Endothelial cell (in vitro differentiated cells): Measurements from ENCODE around the gene ESYT1. TPM values are rescaled to one million over a fixed set of nuclear protein-coding genes. Genes with fewer than 3 reads are reported as not detected.

Experiments
- DNase-seq: peaks from one replicate; pipeline ENCODE4 v3.0.0; 2021; ENCODE audit warnings: low spot score
- H3K27ac Mint-ChIP-seq: one replicate; pipeline ENCODE4 v1.8.0; 2021; ENCODE audit warnings: mixed read lengths, inconsistent platforms; ENCODE audit not compliant: unreplicated experiment
- H3K27me3 Mint-ChIP-seq: one replicate; pipeline ENCODE4 v1.8.0; 2021; ENCODE audit warnings: mild to moderate bottlenecking, moderate library complexity, mixed read lengths, inconsistent platforms; ENCODE audit not compliant: unreplicated experiment
- H3K36me3 Mint-ChIP-seq: one replicate; pipeline ENCODE4 v1.8.0; 2021; ENCODE audit warnings: mild to moderate bottlenecking, low read depth, mixed read lengths, inconsistent platforms; ENCODE audit not compliant: unreplicated experiment
- H3K4me1 Mint-ChIP-seq: one replicate; pipeline ENCODE4 v1.8.0; 2021; ENCODE audit warnings: mild to moderate bottlenecking, mixed read lengths, inconsistent platforms; ENCODE audit not compliant: unreplicated experiment
- H3K4me3 Mint-ChIP-seq: one replicate; pipeline ENCODE4 v1.8.0; 2021; ENCODE audit warnings: mild to moderate bottlenecking, mixed read lengths, inconsistent platforms; ENCODE audit not compliant: unreplicated experiment
- H3K9me3 Mint-ChIP-seq: one replicate; pipeline ENCODE4 v1.8.0; 2021; ENCODE audit warnings: mixed read lengths, inconsistent platforms; ENCODE audit not compliant: unreplicated experiment
- CTCF ChIP-seq: fragments of 200-600 bp; sonication (generic); IDR thresholded peaks from one replicate; pipeline ENCODE4 v1.5.0; 2021; ENCODE audit warnings: antibody characterized with exemption; ENCODE audit not compliant: unreplicated experiment
- total RNA-seq: library from RNA; stranded (reverse); fragmentation: NEBNext Ultra II Directional; extraction: Animal tissue kit (Norgen Biotek cat#: 25700); gene quantifications from one replicate; pipeline ENCODE4 v1.2.1, GENCODE V29; 2021; ENCODE audit not compliant: unreplicated experiment

ESYT1 gene
- total RNA-seq, 1 donor from 2014 or later = 302 TPM

- Mint-ChIP-seq H3K36me3 (peaks cover 70% of the 10 kb centered on the region), H3K4me1 (peaks cover 56% of the 10 kb centered on the region), H3K27ac (peak overlapping the region; percentile 99), H3K27me3 (peaks cover 13% of the 10 kb centered on the region), H3K9me3 (no peaks in the 10 kb centered on the region), H3K4me3 (peak overlapping the region; percentile 80)
- DNase-seq = no peak
- TF ChIP-seq CTCF = no peak
Observed at GRCh38 chr12:56141946-56142784, 14.1 kb downstream of the ESYT1 start.

GRCh38 chr12:56143217-56143616 is 15.2 kb downstream of the ESYT1 start:
- no peak for TF ChIP-seq CTCF
- H3K4me1 Mint-ChIP-seq = peaks cover 56% of the 10 kb centered on the region
- peak overlapping the region; percentile 99 for H3K27ac Mint-ChIP-seq
- no peak for DNase-seq
- peaks cover 61% of the 10 kb centered on the region for H3K36me3 Mint-ChIP-seq
- peak overlapping the region; percentile 80 for H3K4me3 Mint-ChIP-seq
- H3K27me3 Mint-ChIP-seq = peaks cover 10% of the 10 kb centered on the region
- H3K9me3 Mint-ChIP-seq = no peaks in the 10 kb centered on the region

- H3K9me3 Mint-ChIP-seq = no peaks in the 10 kb centered on the region
- peaks cover 8% of the 10 kb centered on the region for H3K27me3 Mint-ChIP-seq
- no peak for TF ChIP-seq CTCF
- DNase-seq = peak; percentile 50
- H3K36me3 Mint-ChIP-seq = peaks cover 54% of the 10 kb centered on the region
- H3K4me1 Mint-ChIP-seq = peaks cover 56% of the 10 kb centered on the region
- peak overlapping the region; percentile 83 for H3K4me3 Mint-ChIP-seq
- peak overlapping the region; percentile 99 for H3K27ac Mint-ChIP-seq
Observed at GRCh38 chr12:56143870-56144269, 15.8 kb downstream of the ESYT1 start.

GRCh38 chr12:56145217-56145616 is 17.1 kb downstream of the ESYT1 start:
- TF ChIP-seq CTCF = no peak
- no peak overlapping the region for H3K27ac Mint-ChIP-seq
- peak overlapping the region; percentile 47 for H3K4me3 Mint-ChIP-seq
- peaks cover 8% of the 10 kb centered on the region for H3K27me3 Mint-ChIP-seq
- H3K36me3 Mint-ChIP-seq = peaks cover 43% of the 10 kb centered on the region
- DNase-seq = no peak
- H3K4me1 Mint-ChIP-seq = peaks cover 52% of the 10 kb centered on the region
- no peaks in the 10 kb centered on the region for H3K9me3 Mint-ChIP-seq
